GM18868 (cell line): ENCODE results near the gene C22orf31.

Experiments used
- ATAC-seq: cut with Tn5 transposase; IDR thresholded peaks from one replicate; pipeline ENCODE4 v1.9.1; 2021; ENCODE audit warnings: mild to moderate bottlenecking, moderate library complexity; ENCODE audit not compliant: unreplicated experiment

Gene C22orf31

GRCh38 chr22:29030016-29030617 lies 31.5 kb downstream of the C22orf31 start:
- ATAC-seq = no peak

DNA sequence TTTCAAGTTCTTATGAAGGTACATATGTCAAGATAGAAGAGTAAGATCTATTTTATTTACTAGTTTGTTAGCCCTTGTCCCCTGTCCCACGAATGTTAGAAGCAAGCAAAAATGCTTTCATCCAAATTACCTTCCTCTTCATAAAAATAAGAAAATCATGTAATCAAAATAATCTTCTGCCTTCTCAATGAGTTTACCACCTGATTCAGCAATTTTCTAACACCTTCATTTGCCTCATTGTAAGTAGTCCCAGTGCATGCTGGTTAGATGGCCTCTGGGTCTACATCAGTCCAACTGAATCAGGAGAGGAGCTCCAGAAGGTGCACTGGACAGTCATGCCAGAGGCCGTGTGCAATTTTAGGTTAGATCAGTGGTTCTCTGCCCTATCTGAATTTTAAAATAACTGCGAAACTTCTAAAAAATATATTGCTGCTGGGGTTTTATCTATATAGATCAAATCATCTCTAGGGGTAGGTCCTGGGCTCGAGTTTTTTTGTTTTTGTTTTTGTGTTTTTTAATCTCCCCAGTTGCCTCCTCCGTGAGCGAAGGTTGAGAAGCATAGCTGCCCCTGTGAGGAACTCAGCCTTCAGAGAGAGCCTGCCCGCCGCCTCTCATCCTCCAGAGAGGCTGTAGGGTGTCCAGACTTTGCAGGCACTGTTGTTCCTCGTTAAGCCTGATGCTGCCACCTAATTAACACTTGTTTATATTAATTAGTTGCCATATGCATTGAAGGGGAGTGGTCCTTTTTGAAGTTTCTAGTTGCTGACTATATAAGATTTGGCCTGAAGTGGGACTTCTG lies 32.2 kb downstream of the C22orf31 start:
- ATAC-seq = no peak

- no peak for ATAC-seq
These were observed 33.2 kb downstream of the C22orf31 start for GRCh38 chr22:29028468-29028867.

- ATAC-seq = no peak
These were observed 35.1 kb downstream of the C22orf31 start for GRCh38 chr22:29026579-29026978.

DNA sequence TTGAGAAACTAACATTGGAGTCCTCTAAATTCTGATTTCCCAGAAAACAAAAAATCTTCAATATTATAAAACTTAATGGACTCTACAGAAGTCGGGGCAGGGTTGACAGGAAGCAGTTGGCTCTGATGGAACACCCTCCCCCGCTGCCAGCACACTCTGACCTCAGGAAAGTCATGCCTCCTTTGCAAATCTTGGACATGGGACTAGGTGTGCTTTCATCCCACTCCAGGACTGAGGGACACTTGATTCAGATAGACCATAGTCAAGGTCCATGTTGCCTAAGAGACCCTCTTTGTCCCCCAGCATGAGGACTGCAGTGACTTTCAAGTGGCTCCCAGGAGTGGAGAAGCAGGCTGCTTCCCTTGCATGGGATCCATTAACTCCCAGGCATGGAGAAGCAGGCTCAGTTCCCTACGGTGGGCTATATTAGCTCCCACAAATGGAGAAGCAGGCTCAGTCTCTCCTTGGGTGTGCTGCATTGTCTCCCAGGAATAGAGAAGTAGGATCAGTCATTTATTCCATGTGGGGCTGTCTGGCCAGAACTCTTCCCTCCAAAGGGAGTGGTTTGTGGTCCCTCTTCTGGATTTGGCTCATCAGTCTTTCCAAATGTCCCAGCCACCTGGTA lies 38.3 kb downstream of the C22orf31 start:
- no peak for ATAC-seq

DNA sequence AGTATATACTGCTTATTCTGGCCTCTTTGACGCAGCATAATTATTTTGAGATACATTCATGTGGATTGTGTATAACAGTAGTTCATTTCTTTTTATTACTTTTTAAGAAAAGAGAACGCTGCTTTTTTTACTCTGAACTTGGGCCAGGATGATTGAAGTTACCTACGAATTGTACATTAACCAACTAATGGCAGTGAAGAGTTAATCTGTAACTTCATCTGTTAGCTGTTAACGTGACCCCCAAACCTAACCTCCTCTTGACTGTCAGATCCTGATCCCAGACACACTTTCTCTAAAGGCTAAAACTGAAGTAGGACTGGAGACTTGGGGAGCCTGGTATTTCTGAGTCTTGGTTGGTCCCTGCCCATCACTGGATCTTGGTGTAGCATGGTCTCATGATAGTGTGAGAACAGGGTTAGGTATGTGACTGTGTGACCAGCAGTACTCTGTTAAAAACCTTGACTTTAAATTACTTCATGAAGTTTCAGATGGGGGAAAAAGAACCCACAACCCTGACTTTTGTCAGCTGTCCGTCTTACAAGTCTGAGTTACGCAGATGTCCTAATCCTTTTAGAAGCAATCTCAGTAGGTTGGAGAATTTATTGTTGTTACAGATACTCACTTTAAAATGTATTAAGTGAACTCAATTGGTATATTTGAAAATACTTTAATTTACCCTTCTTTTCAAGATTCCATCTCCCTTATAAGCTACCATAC lies 39.4 kb downstream of the C22orf31 start:
- ATAC-seq = no peak

DNA sequence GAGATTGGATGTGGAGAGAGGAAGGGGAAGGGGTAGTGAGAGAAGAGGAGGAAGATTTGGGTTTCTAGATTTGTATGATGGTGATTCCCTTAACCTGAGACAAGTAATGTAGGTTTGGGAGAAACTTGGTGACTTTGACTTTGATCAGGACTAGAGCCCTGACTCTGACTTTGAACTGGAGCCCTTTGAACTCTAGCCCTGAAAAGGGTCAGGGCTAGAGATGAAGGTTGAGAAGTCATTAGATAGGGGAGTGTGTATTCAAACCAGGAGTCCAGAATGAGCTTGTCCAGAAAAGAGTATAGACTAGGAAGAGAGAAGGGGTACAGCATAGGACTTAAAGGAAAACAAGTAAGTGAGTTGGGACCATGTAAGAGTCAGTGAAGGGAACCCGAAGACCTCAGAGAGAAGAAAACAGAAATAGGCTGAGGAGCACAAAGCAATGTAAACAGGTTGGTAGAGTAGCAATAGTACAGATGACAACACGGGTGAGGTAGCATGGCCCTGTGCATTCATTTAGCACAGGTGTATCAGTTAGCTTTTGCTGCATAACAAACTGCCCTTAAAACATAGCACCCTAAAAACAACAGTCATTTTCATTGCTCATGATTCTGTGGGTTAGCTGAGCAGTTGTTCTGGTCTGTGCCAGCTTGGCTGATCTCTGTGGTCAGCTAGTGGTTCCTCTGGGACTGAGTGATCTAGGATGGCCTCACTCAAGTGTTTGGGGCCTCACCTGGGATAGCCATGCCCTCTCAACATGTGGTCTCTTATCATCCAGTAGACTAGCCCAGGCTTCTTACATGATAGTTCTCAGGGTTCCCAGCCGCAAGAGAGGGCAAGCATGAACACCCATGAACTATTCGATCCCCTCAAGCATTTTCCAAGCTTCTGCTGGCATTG lies 43.1 kb downstream of the C22orf31 start:
- no peak for ATAC-seq

- no peak for ATAC-seq
These were observed 45.3 kb downstream of the C22orf31 start for GRCh38 chr22:29016067-29016938.

GRCh38 chr22:29014773-29015172 lies 46.9 kb downstream of the C22orf31 start:
- ATAC-seq = no peak

DNA sequence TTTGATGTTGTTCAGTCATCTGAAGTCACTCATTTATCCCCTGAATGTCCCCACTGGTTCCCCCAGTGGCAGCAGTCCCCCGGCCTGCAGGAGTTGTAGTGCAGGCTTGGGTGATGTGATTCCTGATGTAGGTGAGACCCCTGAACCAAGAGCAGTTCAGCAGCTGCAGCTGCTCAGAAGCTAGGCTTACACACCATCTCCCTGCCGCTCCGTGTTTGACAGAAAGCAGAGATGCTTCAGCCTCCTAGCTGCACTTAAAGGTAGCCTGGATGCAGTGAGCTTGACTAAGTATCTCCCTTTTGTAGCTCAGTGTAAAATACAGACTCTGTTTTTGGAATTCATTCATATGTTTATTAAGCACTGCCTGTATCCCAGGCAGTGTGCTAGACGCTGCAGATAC lies 47.3 kb downstream of the C22orf31 start:
- ATAC-seq = no peak

- ATAC-seq = no peak
These were observed 48.7 kb downstream of the C22orf31 start for GRCh38 chr22:29012952-29013351.

GRCh38 chr22:29012101-29012433 lies 49.6 kb downstream of the C22orf31 start:
- ATAC-seq = no peak

DNA sequence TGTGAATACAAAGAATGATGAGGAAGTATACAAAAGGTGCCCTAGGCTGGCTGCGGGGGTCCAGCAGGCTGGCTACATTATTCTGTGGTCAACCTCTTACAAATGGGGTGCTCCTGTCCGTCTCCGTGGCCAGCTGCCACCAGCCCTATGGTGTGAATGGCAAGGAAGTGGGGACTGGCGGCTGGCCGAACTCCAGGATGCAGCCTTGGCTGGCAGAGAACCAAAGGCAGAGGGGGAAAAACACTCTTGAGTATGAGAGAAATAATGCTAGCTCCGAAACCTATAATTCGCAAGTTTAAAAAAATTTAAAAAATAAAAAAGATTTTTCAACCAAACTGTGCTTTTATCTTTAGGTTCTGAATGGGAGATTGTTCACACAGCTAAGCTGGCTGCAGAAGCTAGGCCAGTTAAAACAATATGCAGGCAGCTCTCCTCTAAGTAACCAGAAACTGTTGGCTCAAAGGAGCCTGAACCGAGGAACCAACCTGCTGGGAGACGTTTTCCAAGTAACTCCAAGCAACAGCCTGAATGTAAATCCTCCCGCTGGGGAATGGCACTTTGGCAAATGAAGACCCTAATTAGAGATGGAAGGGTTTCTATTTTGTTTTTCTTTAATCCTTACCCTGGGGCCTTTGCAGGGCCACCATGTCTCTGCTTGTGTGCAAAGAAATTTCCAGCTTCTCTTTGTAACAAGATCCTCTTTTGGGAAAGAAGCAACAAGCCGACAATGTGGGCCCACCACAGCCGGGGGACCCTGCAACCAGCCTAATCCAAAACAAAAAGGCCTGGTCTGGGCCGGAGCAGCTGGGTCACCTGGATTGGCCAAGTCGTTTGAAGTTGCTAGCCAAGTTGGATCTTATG lies 50.2 kb downstream of the C22orf31 start:
- no peak for ATAC-seq

GRCh38 chr22:29009148-29009547 lies 52.5 kb downstream of the C22orf31 start:
- ATAC-seq = no peak
